HEK293T (cell line): Measurements from ENCODE around the gene PKLR.

ENCODE experiments used
- HDGF ChIP-seq: fragments of 450-650 bp; IDR thresholded peaks from 2 replicates; pipeline ENCODE4 v1.6.1; 2017; ENCODE audit warnings: antibody characterized with exemption, borderline replicate concordance
- SUZ12 ChIP-seq: fragments of 450-650 bp; IDR thresholded peaks from 2 replicates; pipeline ENCODE4 v1.6.1; 2016; ENCODE audit warnings: mild to moderate bottlenecking

- TF ChIP-seq HDGF (no peak), SUZ12 (no peak)
Measured at GRCh38 chr1:155279268-155279667, 22.0 kb downstream of the PKLR start.
